Caco-2 (cell line): Measurements from ENCODE around the gene RNF130. TPM values are rescaled to one million over a fixed set of nuclear protein-coding genes. Genes with fewer than 3 reads are reported as not detected.

ENCODE experiments used
- BruUV-seq: library from RNA; stranded (reverse); fragments of 400-500 nt; replicated peaks from 2 replicates; lab custom pipeline; 2021; lab: Mats Ljungman, UMichigan
- CTCF ChIA-PET: fragments of 300-600 bp; sonication (Branson Sonifier 250); formaldehyde crosslinking; loops from one replicate; lab custom pipeline; 2022; ENCODE audit warnings: antibody characterized with exemption; lab: Charles Lee
- POLR2A ChIA-PET: fragments of 300-600 bp; sonication (Branson Sonifier 250); formaldehyde crosslinking; loops from one replicate; lab custom pipeline; 2022; ENCODE audit warnings: antibody characterized with exemption; lab: Charles Lee
- DNase-seq, 2 experiments: peaks; one replicate each; pipeline versions ENCODE4 v3.0.0 to v3.0.0-alpha.2; 2020 to 2022
- H3K27me3 ChIP-seq: replicated peaks from 2 replicates; pipeline ENCODE4 v1.6.0; 2011; ENCODE audit warnings: low read length; ENCODE audit not compliant: control insufficient read depth, insufficient read depth
- H3K36me3 ChIP-seq: 2 replicates; pipeline ENCODE4 v1.5.1; 2011; ENCODE audit warnings: low read length; ENCODE audit not compliant: control insufficient read depth, insufficient read depth
- H3K4me1 ChIP-seq: fragments of 250-450 bp; sonication (Bioruptor Pico); 2 replicates; pipeline ENCODE4 v1.5.1; 2020; ENCODE audit warnings: mild to moderate bottlenecking
- H3K4me3 ChIP-seq: 2 replicates; pipeline ENCODE4 v1.5.1; 2011; ENCODE audit warnings: low read depth, mild to moderate bottlenecking, control low read depth, low read length
- H3K9me3 ChIP-seq: fragments of 250-450 bp; sonication (Bioruptor Pico); 2 replicates; pipeline ENCODE4 v1.5.1; 2020; ENCODE audit warnings: mild to moderate bottlenecking, moderate library complexity
- H3K27ac Mint-ChIP-seq: one replicate; pipeline ENCODE4 v1.8.0; 2022; ENCODE audit warnings: mixed read lengths; ENCODE audit not compliant: unreplicated experiment
- H3K27me3 Mint-ChIP-seq: one replicate; pipeline ENCODE4 v1.8.0; 2022; ENCODE audit warnings: mixed read lengths; ENCODE audit not compliant: insufficient read depth, unreplicated experiment
- H3K36me3 Mint-ChIP-seq: one replicate; pipeline ENCODE4 v1.8.0; 2022; ENCODE audit warnings: mild to moderate bottlenecking, mixed read lengths; ENCODE audit not compliant: insufficient read depth, unreplicated experiment
- H3K4me1 Mint-ChIP-seq: one replicate; pipeline ENCODE4 v1.8.0; 2022; ENCODE audit warnings: low read depth, mixed read lengths; ENCODE audit not compliant: unreplicated experiment
- H3K4me3 Mint-ChIP-seq: one replicate; pipeline ENCODE4 v1.8.0; 2022; ENCODE audit warnings: mild to moderate bottlenecking, moderate library complexity, mixed read lengths; ENCODE audit not compliant: unreplicated experiment
- H3K9me3 Mint-ChIP-seq: one replicate; pipeline ENCODE4 v1.8.0; 2022; ENCODE audit warnings: mixed read lengths; ENCODE audit not compliant: unreplicated experiment
- intact Hi-C: fragments of 100-400 bp; cut with micrococcal nuclease; formaldehyde crosslinking; loops from one replicate; pipeline ENCODE4 v1.10.0; 2022; ENCODE audit not compliant: unreplicated experiment
- total RNA-seq: library from RNA; stranded (reverse); gene quantifications from 2 replicates; pipeline ENCODE4 v1.2.3, GENCODE V29; 2022
- TF ChIP-seq, protein P1 (sequence below), 2 experiments: fragments of 200-600 bp in 1 of 2; IDR thresholded peaks; 1 replicate in 1 of 2; 2 replicates in 1 of 2; pipeline versions ENCODE4 v1.5.1 to v1.8.0; 2011 to 2022; ENCODE audit warnings: antibody characterized with exemption in 1 of 2, control low read depth in 1 of 2, inconsistent platforms in 1 of 2, low read depth in 1 of 2, low read length in 1 of 2, mild to moderate bottlenecking in 1 of 2, moderate library complexity in 1 of 2; ENCODE audit not compliant: insufficient read depth in 1 of 2, severe bottlenecking in 1 of 2, unreplicated experiment in 1 of 2

The RNF130 gene
- total RNA-seq, 1 experiment from 2014 or later: 34.5 TPM

DNA sequence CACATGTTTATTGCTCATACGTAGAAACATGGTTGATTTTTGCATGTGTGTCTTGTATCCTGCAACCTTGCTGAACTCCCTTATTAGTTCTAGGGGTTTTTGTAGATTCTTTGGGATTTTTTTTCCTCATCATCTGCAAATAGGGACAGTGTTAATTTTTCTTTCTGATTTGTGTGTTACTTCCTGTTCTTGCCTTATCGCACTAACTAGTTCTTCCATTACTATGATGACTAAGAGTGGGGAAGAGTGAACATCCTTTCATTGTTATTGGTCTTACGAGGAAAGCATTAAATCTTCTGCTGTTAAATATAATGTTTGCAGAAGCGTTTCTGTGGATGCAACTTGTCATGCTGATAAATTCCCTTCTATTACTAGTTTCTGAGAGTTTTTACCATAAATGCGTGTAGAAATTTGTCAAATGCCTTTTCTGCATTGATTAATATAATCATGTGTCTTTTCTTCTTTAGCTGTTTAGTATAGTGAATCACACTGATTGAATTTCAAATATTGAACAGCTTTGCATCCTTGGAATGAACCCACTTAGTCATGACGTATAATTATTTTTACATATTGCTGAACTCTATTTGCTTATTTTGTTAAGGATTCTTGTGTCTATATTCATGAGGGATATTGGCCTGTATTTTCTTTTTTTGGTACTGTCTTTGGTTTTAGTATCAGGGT lies 32.1 kb upstream of the RNF130 start:
- intact Hi-C loops: no loop called here
- Histone ChIP-seq H3K9me3 (peaks cover 18% of the 10 kb centered on the region), H3K4me1 (no peaks in the 10 kb centered on the region), H3K27me3 (no peaks in the 10 kb centered on the region; the same call in 1 of the 2 replicates), H3K36me3 (no peaks in the 10 kb centered on the region), H3K4me3 (no peak overlapping the region)
- no peaks in the 10 kb centered on the region for H3K36me3 Mint-ChIP-seq
- no peak overlapping the region for H3K27ac Mint-ChIP-seq
- H3K27me3 Mint-ChIP-seq: peaks cover 13% of the 10 kb centered on the region
- ChIA-PET POLR2A (no interaction called here), CTCF (no interaction called here)
- DNase-seq: no peak
- H3K4me3 Mint-ChIP-seq: no peak overlapping the region
- H3K9me3 Mint-ChIP-seq: peaks cover 26% of the 10 kb centered on the region
- BruUV-seq: no TSS peak
- no peaks in the 10 kb centered on the region for H3K4me1 Mint-ChIP-seq
- TF ChIP-seq, protein P1, sequence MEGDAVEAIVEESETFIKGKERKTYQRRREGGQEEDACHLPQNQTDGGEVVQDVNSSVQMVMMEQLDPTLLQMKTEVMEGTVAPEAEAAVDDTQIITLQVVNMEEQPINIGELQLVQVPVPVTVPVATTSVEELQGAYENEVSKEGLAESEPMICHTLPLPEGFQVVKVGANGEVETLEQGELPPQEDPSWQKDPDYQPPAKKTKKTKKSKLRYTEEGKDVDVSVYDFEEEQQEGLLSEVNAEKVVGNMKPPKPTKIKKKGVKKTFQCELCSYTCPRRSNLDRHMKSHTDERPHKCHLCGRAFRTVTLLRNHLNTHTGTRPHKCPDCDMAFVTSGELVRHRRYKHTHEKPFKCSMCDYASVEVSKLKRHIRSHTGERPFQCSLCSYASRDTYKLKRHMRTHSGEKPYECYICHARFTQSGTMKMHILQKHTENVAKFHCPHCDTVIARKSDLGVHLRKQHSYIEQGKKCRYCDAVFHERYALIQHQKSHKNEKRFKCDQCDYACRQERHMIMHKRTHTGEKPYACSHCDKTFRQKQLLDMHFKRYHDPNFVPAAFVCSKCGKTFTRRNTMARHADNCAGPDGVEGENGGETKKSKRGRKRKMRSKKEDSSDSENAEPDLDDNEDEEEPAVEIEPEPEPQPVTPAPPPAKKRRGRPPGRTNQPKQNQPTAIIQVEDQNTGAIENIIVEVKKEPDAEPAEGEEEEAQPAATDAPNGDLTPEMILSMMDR (IDR thresholded peaks at IDR 0.05; ENCODE audit: insufficient read depth in 1 of 2, low read depth in 1 of 2, low read length in 1 of 2, severe bottlenecking in 1 of 2, unreplicated experiment in 1 of 2): no peak

- DNase-seq: no peak
- Mint-ChIP-seq H3K9me3 (peaks cover 19% of the 10 kb centered on the region), H3K27ac (no peak overlapping the region), H3K4me3 (no peak overlapping the region), H3K27me3 (peaks cover 13% of the 10 kb centered on the region), H3K4me1 (no peaks in the 10 kb centered on the region), H3K36me3 (no peaks in the 10 kb centered on the region)
- POLR2A ChIA-PET: no interaction called here
- Histone ChIP-seq H3K36me3 (no peaks in the 10 kb centered on the region), H3K27me3 (no peaks in the 10 kb centered on the region; the same call in 1 of the 2 replicates), H3K4me3 (no peak overlapping the region), H3K4me1 (no peaks in the 10 kb centered on the region), H3K9me3 (peaks cover 16% of the 10 kb centered on the region)
- CTCF ChIA-PET: no interaction called here
- intact Hi-C loops: no loop called here
- no TSS peak for BruUV-seq
- TF ChIP-seq, protein P1 (IDR thresholded peaks at IDR 0.05; ENCODE audit: insufficient read depth in 1 of 2, low read depth in 1 of 2, low read length in 1 of 2, severe bottlenecking in 1 of 2, unreplicated experiment in 1 of 2): no peak
Measured at GRCh38 chr5:180102636-180103035, 31.1 kb upstream of the RNF130 start.

- H3K4me3 ChIP-seq: no peak overlapping the region
- no TSS peak for BruUV-seq
- H3K9me3 ChIP-seq: peaks cover 6% of the 10 kb centered on the region; the same call in 1 of the 2 replicates
- Mint-ChIP-seq H3K4me1 (no peaks in the 10 kb centered on the region), H3K9me3 (peaks cover 8% of the 10 kb centered on the region), H3K27me3 (peaks cover 13% of the 10 kb centered on the region), H3K27ac (no peak overlapping the region), H3K4me3 (no peak overlapping the region), H3K36me3 (no peaks in the 10 kb centered on the region)
- CTCF ChIA-PET: no interaction called here
- POLR2A ChIA-PET: no interaction called here
- H3K36me3 ChIP-seq: no peaks in the 10 kb centered on the region
- DNase-seq: no peak
- no peaks in the 10 kb centered on the region; the same call in 1 of the 2 replicates for H3K27me3 ChIP-seq
- intact Hi-C loops: no loop called here
- TF ChIP-seq, protein P1 (IDR thresholded peaks at IDR 0.05; ENCODE audit: insufficient read depth in 1 of 2, low read depth in 1 of 2, low read length in 1 of 2, severe bottlenecking in 1 of 2, unreplicated experiment in 1 of 2): no peak
- H3K4me1 ChIP-seq: no peaks in the 10 kb centered on the region
Measured at GRCh38 chr5:180101451-180102105, 30.0 kb upstream of the RNF130 start.
